Neural progenitor cell (in vitro differentiated cells): Measurements from ENCODE around the gene IFITM5. TPM values are rescaled to one million over a fixed set of nuclear protein-coding genes. Genes with fewer than 3 reads are reported as not detected.

Experiments
- DNase-seq: peaks from one replicate; pipeline ENCODE4 v3.0.0-alpha.2; 2016; ENCODE audit warnings: low spot score
- H2AFZ ChIP-seq: fragments of 200-600 bp; sonication (generic); replicated peaks from 2 replicates; pipeline ENCODE4 v1.6.1; 2016; ENCODE audit warnings: antibody characterized with exemption
- H3F3A ChIP-seq: fragments of 200-600 bp; sonication (generic); 2 replicates; pipeline ENCODE4 v1.6.1; 2016; ENCODE audit warnings: antibody characterized with exemption, low read depth
- H3K27ac ChIP-seq: fragments of 200-600 bp; sonication (generic); 2 replicates; pipeline ENCODE4 v1.5.1; 2016; ENCODE audit warnings: mild to moderate bottlenecking
- H3K27me3 ChIP-seq: fragments of 200-600 bp; sonication (generic); 2 replicates; pipeline ENCODE4 v1.6.1; 2016; ENCODE audit warnings: mild to moderate bottlenecking, moderate library complexity
- H3K36me3 ChIP-seq: fragments of 200-600 bp; sonication (generic); 2 replicates; pipeline ENCODE4 v1.5.1; 2016
- H3K4me1 ChIP-seq: fragments of 200-600 bp; sonication (generic); 2 replicates; pipeline ENCODE4 v1.6.1; 2016; ENCODE audit warnings: mixed run types
- H3K4me2 ChIP-seq: fragments of 200-600 bp; sonication (generic); 2 replicates; pipeline ENCODE4 v1.6.1; 2016
- H3K4me3 ChIP-seq: fragments of 200-600 bp; sonication (generic); 2 replicates; pipeline ENCODE4 v1.5.1; 2016
- H3K79me2 ChIP-seq: fragments of 200-600 bp; sonication (generic); 2 replicates; pipeline ENCODE4 v1.6.1; 2016; ENCODE audit warnings: low read depth
- H3K9ac ChIP-seq: fragments of 200-600 bp; sonication (generic); 2 replicates; pipeline ENCODE4 v1.6.1; 2016
- H3K9me3 ChIP-seq: fragments of 200-600 bp; sonication (generic); 2 replicates; pipeline ENCODE4 v1.5.1; 2016; ENCODE audit warnings: low read depth
- H4K20me1 ChIP-seq: fragments of 200-600 bp; sonication (generic); 2 replicates; pipeline ENCODE4 v1.6.1; 2016; ENCODE audit warnings: low read depth
- H3K27ac Mint-ChIP-seq: 3 replicates; pipeline ENCODE4 v1.8.0; 2021; ENCODE audit warnings: mixed read lengths
- H3K27me3 Mint-ChIP-seq: 2 replicates; pipeline ENCODE4 v1.8.0; 2022; ENCODE audit warnings: low read depth, mild to moderate bottlenecking, inconsistent platforms, moderate library complexity, mixed read lengths; ENCODE audit not compliant: insufficient read depth
- H3K36me3 Mint-ChIP-seq: 3 replicates; pipeline ENCODE4 v1.8.0; 2021; ENCODE audit warnings: mixed read lengths
- H3K4me1 Mint-ChIP-seq: 3 replicates; pipeline ENCODE4 v1.8.0; 2021; ENCODE audit warnings: mixed read lengths
- H3K4me3 Mint-ChIP-seq: 3 replicates; pipeline ENCODE4 v1.8.0; 2021; ENCODE audit warnings: mild to moderate bottlenecking, moderate library complexity, mixed read lengths
- H3K9me3 Mint-ChIP-seq: 3 replicates; pipeline ENCODE4 v1.8.0; 2020; ENCODE audit warnings: mixed read lengths
- CTCF ChIP-seq: fragments of 200-600 bp; sonication (generic); IDR thresholded peaks from 2 replicates; pipeline ENCODE4 v1.5.1; 2017; ENCODE audit warnings: antibody characterized with exemption, mild to moderate bottlenecking
- EZH2 ChIP-seq: fragments of 200-600 bp; sonication (generic); IDR thresholded peaks from 2 replicates; pipeline ENCODE4 v1.6.1; 2017; ENCODE audit warnings: antibody characterized with exemption, mild to moderate bottlenecking, moderate library complexity
- EZH2phosphoT487 ChIP-seq: fragments of 200-600 bp; sonication (generic); IDR thresholded peaks from 2 replicates; pipeline ENCODE4 v1.6.1; 2017; ENCODE audit warnings: antibody characterized with exemption
- total RNA-seq: library from RNA; depleted of rRNA; stranded (reverse); fragments of >200 nt; gene quantifications from 2 replicates; pipeline ENCODE4 v1.2.3, GENCODE V29; 2015; ENCODE audit warnings: low replicate concordance

IFITM5 gene
- total RNA-seq, 1 donor from 2014 or later = not detected

- no peak overlapping the region for H3K27ac ChIP-seq
- no peak overlapping the region for H3K27ac Mint-ChIP-seq
- H3K4me2 ChIP-seq = no peak overlapping the region
- H3K9me3 ChIP-seq = no peaks in the 10 kb centered on the region
- no peaks in the 10 kb centered on the region for H4K20me1 ChIP-seq
- peaks cover 4% of the 10 kb centered on the region for H3K4me1 ChIP-seq
- H3K9ac ChIP-seq = no peak overlapping the region
- no peaks in the 10 kb centered on the region for H3F3A ChIP-seq
- H3K27me3 ChIP-seq = peaks cover 8% of the 10 kb centered on the region
- H3K36me3 Mint-ChIP-seq = no peaks in the 10 kb centered on the region
- H3K9me3 Mint-ChIP-seq = peaks cover 7% of the 10 kb centered on the region
- peaks cover 16% of the 10 kb centered on the region for H3K4me1 Mint-ChIP-seq
- H2AFZ ChIP-seq = no peak overlapping the region
- no peak for TF ChIP-seq CTCF
- no peak for TF ChIP-seq EZH2
- no peak for TF ChIP-seq EZH2phosphoT487
- H3K4me3 ChIP-seq = no peak overlapping the region
- H3K79me2 ChIP-seq = no peaks in the 10 kb centered on the region
- H3K4me3 Mint-ChIP-seq = no peak overlapping the region
- H3K36me3 ChIP-seq = no peaks in the 10 kb centered on the region
- DNase-seq = no peak
- peaks cover 17% of the 10 kb centered on the region for H3K27me3 Mint-ChIP-seq
Observed at GRCh38 chr11:280706-281485, 18.4 kb downstream of the IFITM5 start.

- no peaks in the 10 kb centered on the region for H3K79me2 ChIP-seq
- H3K4me1 Mint-ChIP-seq = peaks cover 16% of the 10 kb centered on the region
- H3F3A ChIP-seq = no peaks in the 10 kb centered on the region
- no peaks in the 10 kb centered on the region for H3K9me3 ChIP-seq
- peaks cover 17% of the 10 kb centered on the region for H3K27me3 Mint-ChIP-seq
- TF ChIP-seq EZH2phosphoT487 (no peak), CTCF (no peak)
- no peak for DNase-seq
- no peaks in the 10 kb centered on the region for H3K36me3 Mint-ChIP-seq
- H3K4me1 ChIP-seq = peaks cover 4% of the 10 kb centered on the region
- H3K27ac Mint-ChIP-seq = no peak overlapping the region
- H3K4me3 ChIP-seq = no peak overlapping the region
- H3K9ac ChIP-seq = no peak overlapping the region
- H3K27me3 ChIP-seq = peaks cover 8% of the 10 kb centered on the region
- H3K36me3 ChIP-seq = no peaks in the 10 kb centered on the region
- no peak overlapping the region for H3K4me2 ChIP-seq
- peaks cover 7% of the 10 kb centered on the region for H3K9me3 Mint-ChIP-seq
- no peak overlapping the region for H3K27ac ChIP-seq
- H4K20me1 ChIP-seq = no peaks in the 10 kb centered on the region
- no peak overlapping the region for H2AFZ ChIP-seq
- no peak overlapping the region for H3K4me3 Mint-ChIP-seq
Observed at GRCh38 chr11:279966-280705, 19.2 kb downstream of the IFITM5 start.

- no peak for DNase-seq
- H3K4me3 Mint-ChIP-seq = peak overlapping the region; percentile 24
Observed at GRCh38 chr11:279040-279965, 20.0 kb downstream of the IFITM5 start.

More at GRCh38 chr11:279040-279965, 20.0 kb downstream of the IFITM5 start:
- Mint-ChIP-seq H3K36me3 (no peaks in the 10 kb centered on the region), H3K27me3 (peaks cover 15% of the 10 kb centered on the region), H3K27ac (no peak overlapping the region), H3K9me3 (peaks cover 7% of the 10 kb centered on the region), H3K4me1 (peaks cover 16% of the 10 kb centered on the region)
- no peak overlapping the region for H3K9ac ChIP-seq
- H3K4me3 ChIP-seq = no peak overlapping the region
- peaks cover 4% of the 10 kb centered on the region for H3K4me1 ChIP-seq
- no peak for TF ChIP-seq EZH2
- TF ChIP-seq CTCF = no peak
- no peaks in the 10 kb centered on the region for H3K9me3 ChIP-seq
- peaks cover 8% of the 10 kb centered on the region for H3K27me3 ChIP-seq
- no peak overlapping the region for H2AFZ ChIP-seq
- H3K4me2 ChIP-seq = no peak overlapping the region
- H3K79me2 ChIP-seq = no peaks in the 10 kb centered on the region
- H3K36me3 ChIP-seq = no peaks in the 10 kb centered on the region
- no peaks in the 10 kb centered on the region for H3F3A ChIP-seq
- H4K20me1 ChIP-seq = no peaks in the 10 kb centered on the region
- H3K27ac ChIP-seq = no peak overlapping the region
